ENCODE data around the gene PYM1. TPM values are rescaled to one million over a fixed set of nuclear protein-coding genes. Genes with fewer than 3 reads are reported as not detected.

The PYM1 gene
- total and polyA plus RNA-seq, 2 of the 8 experiments (the other 6 are each of a cell fraction or from before 2014, with no cell fraction given), result 38.7 to 58.5 TPM

GRCh38 chr12:55925870-55926737 is 1.6 kb downstream of the PYM1 start:
- Histone ChIP-seq H2AK5ac (ENCODE audit: low read depth, low read length) (no peak overlapping the region), H3K4ac (replicated peaks; ENCODE audit: insufficient read length, low read depth, low read length) (no peak overlapping the region), H3K4me1 (replicated peaks in 1 of 4; ENCODE audit: control insufficient read depth in 3 of 4, insufficient read depth in 4 of 4, low read length in 3 of 4) (peaks cover 6 to 13% (median 7%) of the 10 kb centered on the region in 4 experiments; a peak in 6 of 7 replicates), H3K4me2 (ENCODE audit: insufficient read depth in 1 of 2, low read depth in 2 of 2, low read length in 2 of 2) (peak overlapping the region; percentile 88 to 90), H3K27me3 (replicated peaks in 1 of 4; ENCODE audit: control insufficient read depth in 3 of 4, extremely low read depth in 1 of 4, insufficient read depth in 3 of 4, low read length in 3 of 4) (peaks cover 0 to 1% (median under 1%) of the 10 kb centered on the region in 4 experiments; a peak in 1 of 7 replicates), H2BK20ac (ENCODE audit: low read length) (no peak overlapping the region), H2AFZ (ENCODE audit: low read length) (no peak overlapping the region), H3K79me2 (ENCODE audit: control insufficient read depth in 1 of 2, insufficient read depth in 2 of 2, low read length in 2 of 2) (peaks cover 15 to 53% of the 10 kb centered on the region in 2 experiments), H3K4me3 (ENCODE audit: extremely low read depth in 1 of 4, insufficient read depth in 2 of 4, low read depth in 3 of 4, low read length in 4 of 4) (peak overlapping the region; percentile 90 to 100 (median 94)), H2BK12ac (ENCODE audit: low read depth, low read length) (no peak overlapping the region), H3K9me3 (ENCODE audit: insufficient read depth in 2 of 2, low read depth in 1 of 2, low read length in 1 of 2) (no peaks in the 10 kb centered on the region), H3K18ac (ENCODE audit: extremely low read depth, low read length) (0 out of 2 replicates have a peak overlapping the region, but pooled peaks have one; percentile 53), H3K79me1 (ENCODE audit: low read depth, low read length) (peaks cover 3% of the 10 kb centered on the region; the same call in 1 of the 2 replicates), H3K23ac (ENCODE audit: insufficient read length) (no peak overlapping the region), H4K20me1 (replicated peaks in 1 of 2; ENCODE audit: control insufficient read depth in 1 of 2, insufficient read depth in 2 of 2, low read length in 2 of 2) (peaks cover 2 to 10% of the 10 kb centered on the region in 2 experiments), H4K91ac (replicated peaks; ENCODE audit: insufficient read length, low read length) (no peak overlapping the region), H2BK15ac (ENCODE audit: low read length) (no peak overlapping the region), H2BK120ac (replicated peaks; ENCODE audit: low read depth, low read length) (no peak overlapping the region), H4K8ac (ENCODE audit: extremely low read depth, insufficient read depth, low read length) (no peak overlapping the region), H3K36me3 (ENCODE audit: control insufficient read depth in 2 of 4, insufficient read depth in 4 of 4, low read length in 3 of 4) (peaks cover 0 to 12% (median 4%) of the 10 kb centered on the region in 4 experiments; a peak in 5 of 8 replicates), H4K5ac (ENCODE audit: insufficient read length, low read depth, low read length) (no peak overlapping the region), H3K27ac (ENCODE audit: low read depth, low read length) (peak overlapping the region; percentile 84; the same call in 1 of the 2 replicates), H3K56ac (replicated peaks; ENCODE audit: insufficient read length, low read depth, low read length) (peak overlapping the region; percentile 5), H3K14ac (ENCODE audit: insufficient read length) (no peak overlapping the region), H2BK5ac (ENCODE audit: low read depth, low read length) (0 out of 2 replicates have a peak overlapping the region, but pooled peaks have one; percentile 99), H3K9ac (replicated peaks in 1 of 4; ENCODE audit: extremely low read depth in 1 of 4, low read depth in 3 of 4, low read length in 3 of 4) (peak overlapping the region; percentile 54 to 83 (median 81)), H3K23me2 (ENCODE audit: low read depth, low read length) (peaks cover 7% of the 10 kb centered on the region)
- FAIRE-seq, result no peak
- ChIA-PET CTCF (ENCODE audit: partially characterized antibody) (interaction anchor here (0.8 to 7.8 kb wide), 20 partner anchors 8 to 201 kb away, joined by 3 to 71 read pairs (median 4); partner anchors contain the start of genes DNAJC14, GDF11, MMP19 and ORMDL2), POLR2A (ENCODE audit: partially characterized antibody) (interaction anchor here (0.6 to 4.5 kb wide), 28 partner anchors 9 to 242 kb away, joined by 3 to 53 read pairs (median 6); partner anchors contain the start of genes CD63, DNAJC14, IKZF4 and MMP19)
- 36% methylated on average over 10 of the region's 10 CpGs; no CpG with 5 or more reads in 1 of the 2 experiments for WGBS, 2 experiments (ENCODE audit: extremely low coverage in 1 of 2, insufficient coverage in 1 of 2, insufficient read length in 1 of 2, insufficient replicate concordance in 2 of 2, low coverage in 1 of 2, low lambda C conversion rate in 2 of 2, missing lambda C conversion rate in 1 of 2)
- DNase-seq (ENCODE audit: low read depth in 1 of 2, low spot score in 2 of 2), result no peak
- TF ChIP-seq NANOG (IDR thresholded peaks at IDR 0.05; ENCODE audit: insufficient read depth, low read depth, low read length, poor library complexity, severe bottlenecking) (no peak), BRCA1 (IDR thresholded peaks at IDR 0.05; ENCODE audit: low read depth, low read length) (no peak), EP300 (IDR thresholded peaks at IDR 0.05; ENCODE audit: borderline replicate concordance in 1 of 2, low read depth in 2 of 2, low read length in 2 of 2) (no peak), MAFK (IDR thresholded peaks at IDR 0.05; ENCODE audit: low read depth, low read length) (no peak), ZNF274 (IDR thresholded peaks at IDR 0.05; ENCODE audit: borderline replicate concordance, extremely low read depth, low read length) (no peak), CTBP2 (IDR thresholded peaks at IDR 0.05; ENCODE audit: borderline replicate concordance, insufficient read depth, insufficient read length, low read length) (no peak), KDM1A (IDR thresholded peaks at IDR 0.05; ENCODE audit: borderline replicate concordance, low read length) (no peak), TEAD4 (IDR thresholded peaks at IDR 0.05; ENCODE audit: low read depth, low read length) (no peak), TCF12 (IDR thresholded peaks at IDR 0.05; ENCODE audit: low read depth, low read length) (no peak), POU5F1 (IDR thresholded peaks at IDR 0.05; ENCODE audit: low read depth, low read length) (no peak)

All from H1 (cell line).